ENCODE measurements around the gene RRAGA. TPM values are rescaled to one million over a fixed set of nuclear protein-coding genes. Genes with fewer than 3 reads are reported as not detected.
"Not testable (repeated sequence)": the region's sequence is repeated elsewhere in the genome, so short reads cannot be mapped to it uniquely, and the experiment has no call there.

Gene RRAGA
- total RNA-seq (2014; rRNA removed; shearing (Covaris generic); ENCODE audit: low replicate concordance) = 253 and 254 TPM in 2 replicates

GRCh38 chr9:19048966-19049916 lies at the start of gene RRAGA:
Gene RRAGA, plus strand, starts transcription at chr9:19049427. Its CDS starts 233 bp downstream, at chr9:19049660.
- no peaks in the 10 kb centered on the region for H3K9me3 ChIP-seq
- peak; percentile 98 for DNase-seq
- H3K27me3 ChIP-seq = no peaks in the 10 kb centered on the region
- H3K36me3 ChIP-seq = peaks cover 27% of the 10 kb centered on the region
- peak within 1 kb of the TSS; percentile 69 for H3K4me3 ChIP-seq

DNA sequence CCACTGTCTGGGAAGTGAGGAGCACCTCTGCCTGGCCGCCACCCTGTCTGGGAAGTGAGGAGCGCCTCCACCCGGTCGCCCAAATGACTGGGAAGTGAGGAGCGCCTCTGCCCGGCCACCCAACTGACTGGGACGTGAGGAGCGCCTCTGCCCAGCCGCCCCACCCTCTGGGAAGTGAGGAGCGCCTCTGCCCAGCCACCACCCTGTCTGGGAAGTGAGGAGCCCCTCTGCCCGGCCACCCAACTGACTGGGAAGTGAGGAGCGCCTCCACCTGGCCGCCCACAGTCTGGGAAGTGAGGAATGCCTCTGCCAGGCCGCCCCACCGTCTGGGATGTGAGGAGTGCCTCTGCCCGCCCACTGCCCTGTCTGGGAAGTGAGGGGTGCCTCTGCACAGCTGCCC lies 49.1 kb upstream of the RRAGA start:
- H3K9me3 ChIP-seq = peaks cover 21% of the 10 kb centered on the region
- no peaks in the 10 kb centered on the region for H3K36me3 ChIP-seq
- no peaks in the 10 kb centered on the region for H3K27me3 ChIP-seq
- H3K4me3 ChIP-seq = no peak overlapping the region
- no peak for DNase-seq

DNA sequence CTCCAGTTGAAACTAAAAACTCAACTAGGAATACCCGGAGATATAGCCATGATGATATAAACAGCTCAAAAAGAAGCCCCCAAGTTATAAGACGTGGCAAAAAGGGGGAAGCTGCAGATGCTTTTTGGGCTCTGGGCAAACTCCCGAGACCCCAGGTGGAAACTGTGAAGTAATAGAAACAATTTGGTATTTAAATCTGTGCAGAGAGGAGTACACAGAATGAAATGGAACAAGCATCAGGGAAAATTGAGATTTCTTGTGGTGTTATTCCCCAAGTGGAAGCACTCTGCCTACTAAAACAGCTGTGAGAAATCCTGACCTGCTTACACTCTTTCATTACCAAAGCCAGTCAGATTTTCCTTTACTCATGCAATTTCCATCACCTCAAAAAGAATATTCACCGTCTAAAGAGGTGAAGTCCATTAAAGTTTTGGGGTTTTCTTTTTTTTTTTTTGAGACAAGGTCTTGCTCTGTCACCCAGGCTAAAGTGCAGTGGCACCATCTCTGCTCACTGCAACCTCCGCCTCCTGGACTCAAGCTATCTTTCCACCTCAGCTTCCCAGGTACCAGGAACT lies 39.7 kb upstream of the RRAGA start:
- DNase-seq = no peak
- Histone ChIP-seq H3K36me3 (no peaks in the 10 kb centered on the region), H3K27me3 (no peaks in the 10 kb centered on the region), H3K9me3 (no peaks in the 10 kb centered on the region), H3K4me3 (no peak overlapping the region)

DNA sequence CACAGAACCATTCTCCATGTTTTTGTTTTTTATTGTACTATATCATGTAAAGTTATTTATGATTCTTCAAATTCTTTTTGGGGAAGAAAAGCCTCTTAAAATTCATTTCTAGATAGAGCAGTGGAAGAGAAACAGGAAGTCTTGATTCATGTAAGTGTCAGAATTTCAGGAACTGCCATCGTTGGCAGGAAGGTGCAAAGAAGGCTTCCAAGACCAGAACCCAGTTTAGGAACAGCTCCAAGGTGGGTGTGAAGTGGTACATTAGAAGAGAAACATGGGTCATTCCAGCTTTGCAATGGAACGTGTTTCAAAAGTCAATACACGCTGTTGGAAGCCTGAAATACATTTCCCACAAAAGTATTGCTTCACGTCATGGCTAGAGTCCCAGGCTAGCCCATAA lies 31.0 kb upstream of the RRAGA start:
- peak; percentile 31 for DNase-seq
- Histone ChIP-seq H3K36me3 (no peaks in the 10 kb centered on the region), H3K9me3 (peaks cover 9% of the 10 kb centered on the region), H3K4me3 (no peak overlapping the region), H3K27me3 (no peaks in the 10 kb centered on the region)

- Histone ChIP-seq H3K9me3 (peaks cover 9% of the 10 kb centered on the region), H3K36me3 (no peaks in the 10 kb centered on the region), H3K27me3 (no peaks in the 10 kb centered on the region), H3K4me3 (no peak overlapping the region)
- DNase-seq = no peak
Measured at GRCh38 chr9:19020886-19021455, 28.3 kb upstream of the RRAGA start.

- H3K9me3 ChIP-seq, H3K36me3 ChIP-seq, H3K27me3 ChIP-seq, DNase-seq, H3K4me3 ChIP-seq: not testable (repeated sequence)
Measured at GRCh38 chr9:19021649-19022048, 27.6 kb upstream of the RRAGA start.

- no peak overlapping the region for H3K4me3 ChIP-seq
- H3K27me3 ChIP-seq = no peaks in the 10 kb centered on the region
- no peak for DNase-seq
- no peaks in the 10 kb centered on the region for H3K36me3 ChIP-seq
- peaks cover 9% of the 10 kb centered on the region for H3K9me3 ChIP-seq
Measured at GRCh38 chr9:19022206-19022605, 27.0 kb upstream of the RRAGA start.

- no peaks in the 10 kb centered on the region for H3K27me3 ChIP-seq
- no peak overlapping the region for H3K4me3 ChIP-seq
- no peak for DNase-seq
- no peaks in the 10 kb centered on the region for H3K36me3 ChIP-seq
- H3K9me3 ChIP-seq = peaks cover 9% of the 10 kb centered on the region
Measured at GRCh38 chr9:19023078-19023477, 26.1 kb upstream of the RRAGA start.

GRCh38 chr9:19026375-19026774 lies 22.9 kb upstream of the RRAGA start:
- no peak for DNase-seq
- Histone ChIP-seq H3K36me3 (no peaks in the 10 kb centered on the region), H3K4me3 (no peak overlapping the region), H3K27me3 (no peaks in the 10 kb centered on the region), H3K9me3 (peaks cover 4% of the 10 kb centered on the region)

GRCh38 chr9:19027825-19028224 lies 21.4 kb upstream of the RRAGA start:
- Histone ChIP-seq H3K36me3 (no peaks in the 10 kb centered on the region), H3K4me3 (no peak overlapping the region), H3K9me3 (no peaks in the 10 kb centered on the region), H3K27me3 (no peaks in the 10 kb centered on the region)
- DNase-seq = no peak

GRCh38 chr9:19028835-19029451 lies 20.3 kb upstream of the RRAGA start:
- peak; percentile 57 for DNase-seq
- H3K27me3 ChIP-seq = no peaks in the 10 kb centered on the region
- no peaks in the 10 kb centered on the region for H3K9me3 ChIP-seq
- no peaks in the 10 kb centered on the region for H3K36me3 ChIP-seq
- H3K4me3 ChIP-seq = no peak overlapping the region

DNA sequence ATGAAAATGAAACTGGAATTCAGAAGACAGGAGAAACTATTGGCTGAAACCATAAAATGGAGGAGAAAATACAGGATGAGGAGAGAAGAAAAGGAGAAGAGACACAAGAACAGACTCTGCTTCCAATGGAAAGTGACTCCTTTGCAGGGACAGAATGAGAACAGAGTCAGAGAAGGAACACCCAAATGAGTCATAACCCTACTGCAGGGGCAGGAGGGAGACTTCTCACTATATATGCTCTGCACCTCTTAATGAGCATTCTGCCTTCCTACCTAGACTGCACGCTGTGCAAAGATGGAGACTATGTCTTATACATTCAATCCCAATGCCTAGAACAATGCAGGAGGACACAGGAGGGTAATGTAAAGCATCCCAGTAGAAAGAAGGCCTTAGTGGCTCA lies 18.3 kb upstream of the RRAGA start:
- H3K9me3 ChIP-seq = no peaks in the 10 kb centered on the region; the same call in 1 of the 2 replicates
- H3K4me3 ChIP-seq = no peak overlapping the region
- no peaks in the 10 kb centered on the region; the same call in 1 of the 2 replicates for H3K27me3 ChIP-seq
- H3K36me3 ChIP-seq = no peaks in the 10 kb centered on the region
- no peak for DNase-seq

DNA sequence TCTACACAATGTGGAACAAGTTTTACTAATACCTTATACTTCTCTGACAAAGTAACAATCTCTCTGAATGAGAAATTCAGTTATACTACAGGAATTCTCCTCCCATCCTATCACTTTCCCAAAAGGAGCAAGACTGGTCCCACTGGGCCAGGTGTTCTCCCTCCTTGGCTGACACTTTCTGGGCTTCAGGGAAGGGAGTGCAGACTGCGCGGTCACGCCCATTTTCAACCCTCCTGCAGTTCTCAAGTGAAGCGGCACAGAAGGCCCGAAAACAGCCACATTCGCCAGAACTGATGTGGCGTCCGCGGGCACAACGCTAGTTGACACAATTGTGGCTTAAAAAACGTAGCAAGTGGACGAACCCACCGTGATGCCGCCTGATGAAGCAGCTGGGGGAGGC lies 16.8 kb upstream of the RRAGA start:
- Histone ChIP-seq H3K36me3 (no peaks in the 10 kb centered on the region), H3K27me3 (no peaks in the 10 kb centered on the region; the same call in 1 of the 2 replicates), H3K4me3 (no peak overlapping the region), H3K9me3 (no peaks in the 10 kb centered on the region; the same call in none of the 2 replicates)
- no peak for DNase-seq

DNA sequence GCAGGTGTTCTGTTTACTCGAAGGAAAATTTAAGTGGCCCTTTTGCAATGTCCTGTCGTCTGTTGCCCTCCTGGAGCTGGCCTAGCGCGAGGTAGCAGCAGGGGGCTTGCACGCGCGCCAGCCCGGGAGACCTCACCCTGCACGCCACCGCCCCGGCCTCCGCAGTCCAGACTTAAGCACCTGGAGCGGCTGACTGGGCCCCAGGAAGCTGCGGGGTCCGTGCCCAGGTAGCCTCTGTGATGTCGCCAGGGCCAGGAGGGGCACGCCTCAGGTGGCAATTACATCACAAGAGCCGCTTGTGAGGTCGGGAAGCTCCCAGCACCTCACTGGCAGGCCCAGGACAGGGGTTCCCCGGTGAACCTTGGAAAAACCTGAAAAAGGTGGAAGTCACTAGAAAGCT lies 16.2 kb upstream of the RRAGA start, which contains the start of gene SAXO1:
SAXO1 (minus strand) TSS at position 195 of the 400 bp plus-strand sequence. CDS start 301 bp downstream, outside the sequence.
- Histone ChIP-seq H3K27me3 (no peaks in the 10 kb centered on the region; the same call in 1 of the 2 replicates), H3K4me3 (no peak within 1 kb of the TSS), H3K36me3 (no peaks in the 10 kb centered on the region), H3K9me3 (no peaks in the 10 kb centered on the region; the same call in none of the 2 replicates)
- DNase-seq = no peak

- no peaks in the 10 kb centered on the region; the same call in none of the 2 replicates for H3K9me3 ChIP-seq
- no peaks in the 10 kb centered on the region; the same call in 1 of the 2 replicates for H3K27me3 ChIP-seq
- no peak for DNase-seq
- H3K4me3 ChIP-seq = no peak overlapping the region
- no peaks in the 10 kb centered on the region for H3K36me3 ChIP-seq
Measured at GRCh38 chr9:19036611-19037010, 12.6 kb upstream of the RRAGA start.

- peaks cover 32% of the 10 kb centered on the region for H3K36me3 ChIP-seq
- peak; percentile 24 for DNase-seq
- H3K9me3 ChIP-seq = no peaks in the 10 kb centered on the region
- H3K27me3 ChIP-seq = no peaks in the 10 kb centered on the region
- peak overlapping the region; percentile 69 for H3K4me3 ChIP-seq
Measured at GRCh38 chr9:19049917-19050636, 850 bp downstream of the RRAGA start.
